Hematopoietic multipotent progenitor cell (in vitro differentiated cells): ENCODE results near the gene GSK3B. TPM values are rescaled to one million over a fixed set of nuclear protein-coding genes. Genes with fewer than 3 reads are reported as not detected.
A peak's percentile ranks its signal among the peaks of the same experiment; 100 is the strongest.

Experiments used
- DNase-seq, 3 donors: peaks; one replicate each; pipeline ENCODE4 v3.0.0-alpha.2; 2011 to 2015; ENCODE audit warnings: low read depth in 2 of 3, low spot score in 2 of 3
- total RNA-seq: library from RNA; depleted of rRNA; stranded (reverse); fragments of >200 nt; gene quantifications from one replicate; pipeline ENCODE4 v1.2.3, GENCODE V29; 2012

Gene GSK3B
- total RNA-seq, 1 donor = 22.6 TPM

DNA sequence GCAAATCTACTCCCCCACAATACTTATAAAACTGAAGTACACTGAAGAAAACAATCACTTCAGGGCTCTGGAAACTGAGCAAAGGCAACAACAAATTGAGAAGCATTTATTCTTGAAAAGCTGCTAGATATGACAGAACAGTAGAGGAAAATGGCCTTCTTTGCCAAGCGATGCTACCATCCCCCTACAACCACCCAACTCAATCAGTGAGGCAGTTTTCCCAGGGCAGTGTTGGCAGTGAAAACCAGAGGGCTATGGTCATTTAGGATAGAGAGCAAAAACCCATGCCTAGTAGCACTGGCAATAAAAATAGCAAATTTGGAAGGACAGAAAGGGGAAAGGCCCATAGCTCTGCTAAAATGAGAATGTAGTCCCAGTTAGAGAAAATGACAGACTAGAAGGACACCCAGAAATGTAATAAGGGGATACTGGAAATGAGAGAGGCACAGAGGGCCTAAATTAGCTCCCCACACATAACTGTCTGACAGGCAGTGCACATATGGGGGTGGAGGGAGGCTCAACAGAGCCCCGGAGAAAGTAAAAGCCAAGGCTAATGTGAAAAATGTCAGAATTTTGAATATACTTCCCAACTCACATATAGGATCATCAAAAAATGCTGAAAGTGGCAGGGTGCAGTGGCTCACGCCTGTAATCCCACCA lies 143.5 kb downstream of the GSK3B start:
- DNase-seq = no peak

DNA sequence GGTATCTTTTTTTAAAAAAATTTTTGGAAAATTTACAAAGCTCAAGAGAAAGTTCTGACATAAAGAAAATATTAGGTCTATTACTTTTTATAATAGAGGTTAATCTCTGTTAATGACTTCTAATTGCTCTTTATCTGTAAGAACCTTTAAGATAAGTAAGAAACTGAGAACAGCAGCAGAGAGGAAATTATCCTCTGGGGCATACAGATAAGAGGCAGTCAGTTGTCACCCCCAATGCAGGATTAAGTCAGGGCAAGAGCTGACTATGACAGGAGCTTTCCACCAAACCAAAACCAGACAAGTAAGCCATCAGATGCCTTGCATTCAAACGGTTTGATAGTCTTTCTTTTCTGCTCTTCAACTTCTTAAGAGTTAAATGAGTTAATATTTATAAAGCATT lies 149.0 kb downstream of the GSK3B start:
- DNase-seq = peak in 2 of 3 donors; percentile 4 to 24

GRCh38 chr3:119944091-119944490 lies 150.2 kb downstream of the GSK3B start:
- no peak for DNase-seq

GRCh38 chr3:119939077-119939476 lies 155.2 kb downstream of the GSK3B start:
- no peak for DNase-seq

DNA sequence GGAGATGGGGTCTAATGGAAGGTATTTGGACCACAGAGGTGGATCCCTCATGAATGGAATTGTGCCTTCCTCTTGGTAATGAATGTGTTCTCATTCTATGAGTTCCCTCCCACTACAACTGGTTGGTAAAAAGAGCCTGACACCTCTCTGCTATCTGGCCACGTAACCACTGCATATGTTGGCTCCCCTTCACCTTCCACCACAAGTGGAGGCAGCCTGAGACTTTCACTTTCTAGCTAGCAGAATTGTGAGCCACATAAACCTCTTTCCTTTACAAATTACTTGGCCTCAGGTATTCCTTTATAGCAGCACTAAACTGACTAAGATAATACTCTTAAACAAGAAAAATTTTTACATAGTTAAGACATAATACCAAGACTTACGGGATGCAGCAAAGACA lies 157.0 kb downstream of the GSK3B start:
- DNase-seq = peak in 1 of 3 donors; percentile 23

GRCh38 chr3:119934249-119934648 lies 160.0 kb downstream of the GSK3B start:
- no peak for DNase-seq

- no peak for DNase-seq
Measured at GRCh38 chr3:119933207-119933606, 161.0 kb downstream of the GSK3B start.

DNA sequence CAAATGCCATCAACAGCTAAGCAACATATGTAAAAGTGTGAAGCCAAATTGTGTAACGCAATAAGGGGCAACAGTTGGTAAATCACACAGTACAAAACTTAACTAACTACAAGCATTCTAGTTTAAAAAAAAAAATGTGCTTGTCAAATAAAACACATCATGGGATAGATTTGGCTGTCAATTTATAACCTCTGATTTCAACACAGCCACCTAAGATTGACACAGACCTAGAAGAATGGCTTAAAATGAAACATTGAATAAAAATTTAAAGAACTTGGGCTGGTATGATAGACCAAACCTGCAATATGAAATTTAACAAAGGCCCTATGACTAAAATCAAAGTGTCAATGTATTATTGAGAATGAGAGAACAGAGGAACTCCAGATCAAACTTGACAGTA lies 164.0 kb downstream of the GSK3B start:
- no peak for DNase-seq

- DNase-seq = no peak
Measured at GRCh38 chr3:119927190-119927589, 167.1 kb downstream of the GSK3B start.

DNA sequence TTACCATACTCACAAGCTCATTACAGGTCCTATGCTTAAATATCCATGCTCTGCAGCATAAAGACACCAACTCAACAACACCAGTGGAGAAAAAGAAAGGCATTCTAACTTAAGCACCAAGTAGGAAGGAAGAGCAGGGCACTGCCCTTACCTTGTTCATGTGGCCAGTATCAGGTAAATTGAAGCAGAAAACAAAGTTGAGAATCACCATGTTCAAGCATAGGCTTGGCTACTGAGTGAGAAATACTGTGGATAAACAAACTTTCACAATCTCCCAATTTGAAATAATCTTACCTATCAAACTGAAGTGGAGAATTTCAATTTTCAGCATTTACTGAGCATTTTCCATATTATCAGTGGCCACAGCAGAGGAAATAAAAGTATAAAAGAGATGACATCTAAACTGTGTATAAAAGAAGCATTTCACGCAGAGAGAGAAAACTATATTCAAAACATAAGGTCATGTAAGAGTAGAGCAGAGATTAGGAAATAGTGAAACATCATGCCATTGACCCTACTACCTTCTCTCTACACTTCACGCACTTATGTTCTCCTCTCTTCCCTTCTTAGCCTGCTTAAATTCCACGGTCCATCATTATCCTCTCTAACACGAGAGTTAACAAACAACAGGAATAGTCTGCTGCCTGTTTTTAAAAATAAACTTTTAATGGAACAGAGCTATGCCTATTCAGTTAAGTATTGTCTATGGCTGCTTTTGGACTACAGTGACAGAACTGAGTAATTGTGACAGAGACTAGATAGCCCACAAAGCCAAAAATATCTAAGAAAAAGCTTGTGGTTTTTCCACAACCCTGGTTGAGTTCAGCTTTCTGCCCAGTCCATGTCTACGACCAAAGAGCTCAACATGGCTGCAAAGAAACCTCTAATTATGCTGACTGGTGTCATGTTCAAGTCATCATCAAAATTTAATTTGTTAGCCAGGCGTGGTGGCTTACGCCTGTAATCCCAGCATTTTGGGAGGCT lies 169.8 kb downstream of the GSK3B start:
- DNase-seq = no peak

DNA sequence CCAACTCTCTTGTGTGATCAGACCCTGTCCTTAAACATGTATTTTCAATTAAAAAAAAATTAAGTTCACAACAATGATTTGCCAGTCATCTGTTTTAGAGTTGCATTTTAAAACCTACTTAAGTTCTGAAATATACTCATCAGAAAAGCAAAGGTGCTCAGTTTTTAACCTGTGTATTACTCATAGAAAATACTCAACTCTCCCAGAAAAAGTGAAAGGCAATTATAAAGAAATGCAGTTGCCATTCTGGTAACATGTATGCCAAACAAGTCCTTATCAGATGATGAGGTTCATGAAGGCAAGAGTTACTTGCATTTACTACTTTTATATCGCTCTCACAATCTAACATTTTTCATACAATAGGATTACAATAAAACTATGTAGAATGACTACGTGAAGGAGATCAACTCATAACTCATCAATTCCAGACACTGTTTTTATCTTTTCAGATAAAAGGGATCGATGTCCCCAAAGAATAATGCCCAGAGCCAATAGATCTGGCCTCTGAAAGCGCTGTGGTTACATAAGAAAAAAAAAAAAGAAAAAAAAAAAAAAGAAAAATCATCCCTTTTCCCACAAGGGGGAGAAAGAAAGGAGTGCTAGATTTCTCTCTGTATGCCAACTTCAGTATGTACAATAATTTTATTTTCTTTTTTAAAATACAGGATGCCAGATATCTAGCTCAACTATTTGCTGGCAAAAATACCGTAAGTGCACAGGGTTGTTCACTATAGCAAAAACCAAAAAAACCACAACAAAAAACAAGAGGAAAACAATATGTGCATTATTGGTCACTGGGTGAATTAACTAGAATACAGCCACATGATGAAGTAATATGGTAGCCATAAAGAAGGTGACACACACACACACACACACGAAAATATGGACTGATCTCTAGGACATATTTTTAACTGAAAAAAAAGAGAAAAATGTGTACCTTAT lies 175.0 kb downstream of the GSK3B start:
- no peak for DNase-seq

- no peak for DNase-seq
Measured at GRCh38 chr3:119913021-119913420, 181.2 kb downstream of the GSK3B start.

- DNase-seq = no peak
Measured at GRCh38 chr3:119912220-119912619, 182.0 kb downstream of the GSK3B start.

DNA sequence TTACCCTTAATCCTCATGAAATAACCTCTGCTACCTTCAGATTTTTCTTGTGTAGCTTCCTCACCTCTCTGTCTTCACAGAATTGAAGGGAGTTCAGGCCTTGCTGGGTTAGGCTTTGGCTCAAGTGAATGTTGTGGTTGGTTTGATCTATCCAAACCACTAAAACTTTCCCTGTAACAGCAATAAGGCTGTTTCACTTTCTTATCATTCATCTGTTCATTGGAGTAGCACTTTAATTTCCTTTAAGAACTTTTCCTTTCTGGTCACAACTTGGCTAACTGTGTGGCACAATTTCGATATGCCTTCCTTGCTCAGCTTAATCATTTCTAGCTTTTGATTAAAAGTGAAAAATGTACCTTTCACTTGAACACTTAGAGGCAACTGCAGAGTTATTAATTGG lies 182.5 kb downstream of the GSK3B start:
- DNase-seq = no peak

DNA sequence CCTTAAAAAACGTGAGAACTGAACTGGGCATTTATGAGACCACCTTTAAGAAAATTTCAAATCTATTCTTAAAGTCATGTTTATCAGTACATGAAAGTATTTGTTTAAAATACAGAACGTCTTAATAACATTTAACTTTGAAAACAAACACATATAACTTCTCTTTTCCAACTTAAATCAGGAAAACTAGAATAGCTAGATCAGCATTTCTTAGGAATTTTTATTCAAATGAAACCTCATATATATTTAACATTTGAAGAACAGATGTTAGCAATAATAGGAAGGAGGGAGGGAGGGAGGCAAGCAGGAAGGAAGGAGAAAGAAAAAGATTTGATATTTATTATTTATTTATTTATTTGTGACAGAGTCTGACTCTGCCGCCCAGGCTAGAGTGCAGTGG lies 192.2 kb downstream of the GSK3B start:
- DNase-seq = no peak

DNA sequence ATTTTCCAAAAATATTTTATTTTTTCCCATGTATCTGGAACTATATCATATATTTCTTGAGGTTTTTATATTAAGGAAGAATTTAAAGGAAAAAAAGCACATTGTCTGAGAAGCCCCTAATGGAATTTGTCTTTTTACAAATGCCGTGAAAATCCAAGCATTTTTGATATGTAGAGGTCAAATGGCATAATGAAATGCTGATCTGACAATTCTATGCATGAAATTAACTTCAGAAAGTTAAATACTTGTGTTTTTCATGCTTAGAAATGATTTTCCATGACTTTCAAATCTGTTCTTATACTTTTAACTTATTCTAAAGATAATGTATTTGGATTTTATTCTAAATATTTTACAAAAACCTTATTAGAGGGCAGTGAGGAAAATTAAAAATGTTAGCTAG lies 193.1 kb downstream of the GSK3B start:
- DNase-seq = no peak

DNA sequence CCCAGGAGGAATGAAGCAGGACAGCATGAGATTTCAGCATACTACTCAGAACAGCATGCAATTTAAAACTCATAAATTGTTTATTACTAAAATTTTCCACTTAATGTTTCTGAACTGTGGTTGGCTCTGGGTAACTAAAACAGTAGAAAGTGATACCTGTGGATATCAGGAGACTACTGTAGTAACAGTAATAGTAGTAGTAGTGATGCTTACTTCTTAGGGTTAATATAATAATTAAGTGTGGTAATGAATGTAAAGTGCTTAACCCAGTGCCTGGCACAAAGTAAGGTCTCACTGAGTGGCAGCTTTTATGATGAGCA lies 195.1 kb downstream of the GSK3B start:
- DNase-seq = no peak

DNA sequence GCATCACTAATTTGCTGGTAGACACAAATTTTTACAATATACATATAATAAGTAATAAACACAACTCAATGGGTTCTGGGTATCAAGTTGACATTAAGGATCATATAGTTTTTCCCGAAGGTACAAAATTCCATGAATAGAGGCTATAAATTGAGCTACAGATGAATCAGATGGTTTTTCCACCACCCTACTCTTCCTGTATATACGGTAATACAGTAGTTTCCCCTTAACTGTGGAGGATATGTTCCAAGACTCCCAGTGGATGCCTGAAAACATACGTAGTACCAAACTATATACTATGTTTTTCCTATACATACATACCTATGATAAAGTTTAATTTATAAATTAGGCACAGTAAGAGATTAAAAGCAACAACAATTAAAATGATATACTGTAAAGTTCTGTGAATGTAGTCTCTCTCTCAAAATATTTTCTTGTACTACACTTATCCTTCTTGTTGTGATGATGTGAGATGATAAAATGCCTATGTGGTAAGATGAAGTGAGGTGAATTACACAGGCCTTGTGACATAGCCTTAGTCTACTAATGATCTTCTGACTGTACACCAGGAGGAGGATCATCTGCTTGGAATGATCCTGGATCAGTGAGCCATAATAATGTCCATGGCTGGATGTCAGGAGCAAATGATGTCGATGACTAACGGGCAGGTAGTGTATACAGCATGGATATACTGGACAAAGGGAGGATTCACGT lies 195.6 kb downstream of the GSK3B start:
- no peak for DNase-seq

GRCh38 chr3:119894195-119894594 lies 200.1 kb downstream of the GSK3B start:
- no peak for DNase-seq

DNA sequence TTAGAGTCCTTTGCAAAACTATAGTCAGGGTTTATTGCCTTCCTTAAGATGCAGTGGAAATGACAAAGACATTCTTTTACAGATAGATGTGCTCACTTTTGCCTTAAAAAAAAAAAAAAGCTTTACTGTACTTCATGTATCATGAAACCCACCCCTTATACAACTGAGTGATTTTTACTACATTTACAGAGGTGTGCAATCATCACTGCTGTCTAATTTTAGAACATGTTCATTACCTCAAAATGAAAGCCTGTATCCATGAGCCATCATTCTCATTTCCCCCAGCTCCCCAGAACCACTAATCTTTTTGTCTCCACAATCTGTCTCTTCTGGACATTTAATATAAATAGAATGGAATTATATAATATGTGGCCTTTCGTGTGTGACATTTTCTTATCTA lies 200.5 kb downstream of the GSK3B start:
- no peak for DNase-seq
